PC-9 (cell line): ENCODE measurements around the gene EPHB1. TPM values are rescaled to one million over a fixed set of nuclear protein-coding genes. Genes with fewer than 3 reads are reported as not detected.

Source experiments
- BruUV-seq: library from RNA; stranded (reverse); fragments of 400-500 nt; replicated peaks from 2 replicates; lab custom pipeline; 2021; lab: Mats Ljungman, UMichigan
- CTCF ChIA-PET: fragments of 300-600 bp; sonication (Branson Sonifier 250); formaldehyde crosslinking; loops from one replicate; lab custom pipeline; 2022; ENCODE audit warnings: antibody characterized with exemption; lab: Charles Lee
- POLR2A ChIA-PET: fragments of 300-600 bp; sonication (Branson Sonifier 250); formaldehyde crosslinking; loops from one replicate; lab custom pipeline; 2022; ENCODE audit warnings: antibody characterized with exemption; ENCODE audit not compliant: unreplicated experiment; lab: Charles Lee
- DNase-seq, 2 experiments: peaks; one replicate each; pipeline versions ENCODE4 v3.0.0 to v3.0.0-alpha.2; 2015 to 2022; ENCODE audit warnings: mixed read lengths in 1 of 2
- H2AFZ ChIP-seq: fragments of 200-600 bp; sonication (generic); 2 replicates; pipeline ENCODE4 v1.8.1; 2017; ENCODE audit warnings: antibody characterized with exemption
- H3F3A ChIP-seq: fragments of 200-600 bp; sonication (generic); 2 replicates; pipeline ENCODE4 v1.8.1; 2017; ENCODE audit warnings: antibody characterized with exemption, mild to moderate bottlenecking, low read depth; ENCODE audit not compliant: insufficient read depth
- H3K27ac ChIP-seq: fragments of 200-600 bp; sonication (generic); 2 replicates; pipeline ENCODE4 v1.6.1; 2016; ENCODE audit warnings: mixed run types
- H3K27me3 ChIP-seq: fragments of 200-600 bp; sonication (generic); 2 replicates; pipeline ENCODE4 v1.6.1; 2016; ENCODE audit warnings: low read depth, mixed run types; ENCODE audit not compliant: insufficient read depth
- H3K36me3 ChIP-seq: fragments of 200-600 bp; sonication (generic); 2 replicates; pipeline ENCODE4 v1.6.1; 2016; ENCODE audit warnings: low read depth, mixed run types
- H3K4me1 ChIP-seq: fragments of 200-600 bp; sonication (generic); replicated peaks from 2 replicates; pipeline ENCODE4 v1.6.1; 2016; ENCODE audit warnings: mixed run types; ENCODE audit not compliant: insufficient read depth
- H3K4me2 ChIP-seq: fragments of 200-600 bp; sonication (generic); 2 replicates; pipeline ENCODE4 v1.6.1; 2017; ENCODE audit warnings: mixed run types
- H3K4me3 ChIP-seq: fragments of 200-600 bp; sonication (generic); 2 replicates; pipeline ENCODE4 v1.6.1; 2016; ENCODE audit warnings: mixed run types
- H3K79me2 ChIP-seq: fragments of 200-600 bp; sonication (generic); 2 replicates; pipeline ENCODE4 v1.6.1; 2017; ENCODE audit warnings: low read depth, mixed run types
- H3K9me2 ChIP-seq: fragments of 200-600 bp; sonication (generic); 2 replicates; pipeline ENCODE4 v1.8.1; 2017; ENCODE audit warnings: mild to moderate bottlenecking; ENCODE audit not compliant: insufficient read depth
- H3K9me3 ChIP-seq: fragments of 200-600 bp; sonication (generic); 2 replicates; pipeline ENCODE4 v1.8.1; 2016; ENCODE audit warnings: low read depth; ENCODE audit not compliant: insufficient read depth
- H4K20me1 ChIP-seq: fragments of 200-600 bp; sonication (generic); 2 replicates; pipeline ENCODE4 v1.8.1; 2017; ENCODE audit not compliant: insufficient read depth
- CTCF ChIP-seq: fragments of 200-600 bp; sonication (generic); conservative IDR thresholded peaks from 2 replicates; pipeline ENCODE4 v1.6.1; 2017; ENCODE audit warnings: mixed run types, antibody characterized with exemption, mild to moderate bottlenecking, moderate library complexity
- EZH2 ChIP-seq: fragments of 200-600 bp; sonication (generic); IDR thresholded peaks from 2 replicates; pipeline ENCODE4 v1.8.0; 2017; ENCODE audit warnings: antibody characterized with exemption, low read depth
- intact Hi-C: fragments of 100-400 bp; cut with micrococcal nuclease; formaldehyde crosslinking; loops from one replicate; pipeline ENCODE4 v1.10.0; 2022; ENCODE audit not compliant: unreplicated experiment
- total RNA-seq: library from RNA; stranded (reverse); gene quantifications from 2 replicates; pipeline ENCODE4 v1.2.3, GENCODE V29; 2021

Gene EPHB1
- total RNA-seq, 1 experiment from 2014 or later = 0.15 TPM

GRCh38 chr3:134992586-134992985 lies 197.5 kb downstream of the EPHB1 start:
- no peaks in the 10 kb centered on the region; the same call in 1 of the 2 replicates for H3K9me3 ChIP-seq
- H3K36me3 ChIP-seq = no peaks in the 10 kb centered on the region
- no peak for TF ChIP-seq CTCF
- CTCF ChIA-PET = no interaction called here
- DNase-seq = no peak
- H3F3A ChIP-seq = no peaks in the 10 kb centered on the region
- H4K20me1 ChIP-seq = no peaks in the 10 kb centered on the region
- H3K4me1 ChIP-seq = no peaks in the 10 kb centered on the region
- intact Hi-C loops = no loop called here
- H3K9me2 ChIP-seq = no peaks in the 10 kb centered on the region; the same call in 1 of the 2 replicates
- BruUV-seq = no TSS peak
- H3K27ac ChIP-seq = no peak overlapping the region
- no peak overlapping the region for H3K4me2 ChIP-seq
- peaks cover 14% of the 10 kb centered on the region; the same call in 1 of the 2 replicates for H3K27me3 ChIP-seq
- H2AFZ ChIP-seq = no peak overlapping the region
- H3K4me3 ChIP-seq = no peak overlapping the region
- no peaks in the 10 kb centered on the region for H3K79me2 ChIP-seq
- POLR2A ChIA-PET = no interaction called here

GRCh38 chr3:134993011-134993410 lies 198.0 kb downstream of the EPHB1 start:
- no peak for DNase-seq
- Histone ChIP-seq H3F3A (no peaks in the 10 kb centered on the region), H3K4me3 (no peak overlapping the region), H3K36me3 (no peaks in the 10 kb centered on the region), H3K27me3 (peaks cover 15% of the 10 kb centered on the region; the same call in 1 of the 2 replicates), H2AFZ (no peak overlapping the region), H3K9me3 (no peaks in the 10 kb centered on the region; the same call in 1 of the 2 replicates), H3K4me2 (no peak overlapping the region), H3K27ac (no peak overlapping the region), H4K20me1 (no peaks in the 10 kb centered on the region), H3K4me1 (no peaks in the 10 kb centered on the region), H3K79me2 (no peaks in the 10 kb centered on the region), H3K9me2 (no peaks in the 10 kb centered on the region; the same call in 1 of the 2 replicates)
- intact Hi-C loops = no loop called here
- BruUV-seq = no TSS peak
- ChIA-PET POLR2A (no interaction called here), CTCF (no interaction called here)
- TF ChIP-seq CTCF = no peak
- TF ChIP-seq EZH2 = no peak

- Histone ChIP-seq H3K79me2 (no peaks in the 10 kb centered on the region), H3F3A (no peaks in the 10 kb centered on the region), H3K27ac (no peak overlapping the region), H3K27me3 (peaks cover 19% of the 10 kb centered on the region; the same call in 1 of the 2 replicates), H3K4me1 (no peaks in the 10 kb centered on the region), H4K20me1 (no peaks in the 10 kb centered on the region), H3K4me2 (no peak overlapping the region), H2AFZ (no peak overlapping the region), H3K9me3 (no peaks in the 10 kb centered on the region; the same call in 1 of the 2 replicates), H3K9me2 (no peaks in the 10 kb centered on the region), H3K4me3 (no peak overlapping the region), H3K36me3 (no peaks in the 10 kb centered on the region)
- ChIA-PET POLR2A (no interaction called here), CTCF (no interaction called here)
- intact Hi-C loops = no loop called here
- no peak for DNase-seq
- BruUV-seq = no TSS peak
- TF ChIP-seq CTCF (no peak), EZH2 (no peak)
Observed at GRCh38 chr3:134998158-134998557, 203.1 kb downstream of the EPHB1 start.
